Measurements from ENCODE around the gene TSHZ1. TPM values are rescaled to one million over a fixed set of nuclear protein-coding genes. Genes with fewer than 3 reads are reported as not detected.

Gene TSHZ1
- total RNA-seq, 1 donor = 13.1 TPM

DNA sequence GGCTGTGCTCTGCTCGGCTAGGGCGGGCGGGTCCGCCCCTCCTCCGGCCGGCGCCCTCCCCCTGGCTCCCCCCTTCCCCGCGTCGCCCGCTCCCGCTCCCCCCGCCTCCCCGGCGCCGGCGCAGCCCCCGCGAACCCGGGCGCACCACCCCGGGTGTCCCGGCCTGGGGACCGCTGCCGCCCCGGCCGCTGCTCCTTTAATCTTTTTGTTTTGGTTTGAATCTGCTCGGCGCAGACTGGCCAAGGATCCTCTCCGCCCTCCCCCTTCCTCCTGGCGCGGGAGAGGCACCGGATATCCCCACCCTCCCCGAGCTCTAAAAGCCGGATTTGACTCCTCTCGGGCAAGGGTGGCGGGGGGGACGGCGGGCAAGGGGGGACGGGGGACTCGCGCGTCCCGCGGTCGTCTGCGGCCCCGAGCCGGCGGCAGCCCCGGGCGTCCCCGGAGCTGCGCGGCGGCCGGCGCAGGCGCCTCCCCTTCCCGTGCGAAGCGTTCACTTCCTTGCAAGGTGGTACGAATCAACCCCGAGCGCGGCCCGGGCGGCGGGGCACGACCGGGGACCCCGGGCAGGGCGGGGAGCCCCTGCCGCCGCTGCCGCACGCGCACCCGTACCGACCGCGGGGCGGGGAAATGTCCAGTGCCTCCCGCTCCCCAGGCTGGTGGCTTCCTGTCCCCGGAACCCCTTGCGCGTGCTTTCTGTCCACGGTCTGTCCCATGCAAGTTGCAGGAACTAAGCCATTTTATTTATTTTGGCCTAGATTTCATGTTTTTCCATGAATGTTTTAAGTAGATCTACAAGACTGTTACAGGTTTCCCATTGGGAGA is 1.3 kb upstream of the TSHZ1 start, which contains the start of gene PTGR3:
PTGR3 (minus strand) TSS at position 11 of the 822 bp plus-strand sequence. CDS start 81 bp downstream, outside the sequence.
- peaks cover 51% of the 10 kb centered on the region for H3K4me1 ChIP-seq (ENCODE audit: insufficient read depth, low read length)
- no peaks in the 10 kb centered on the region for H3K9me3 ChIP-seq (ENCODE audit: low read depth, low read length)
- H3K4me3 ChIP-seq (ENCODE audit: low read length) = peak within 1 kb of the TSS; percentile 91
- H3K27me3 ChIP-seq (ENCODE audit: insufficient read depth, low read length) = peaks cover 12% of the 10 kb centered on the region

DNA sequence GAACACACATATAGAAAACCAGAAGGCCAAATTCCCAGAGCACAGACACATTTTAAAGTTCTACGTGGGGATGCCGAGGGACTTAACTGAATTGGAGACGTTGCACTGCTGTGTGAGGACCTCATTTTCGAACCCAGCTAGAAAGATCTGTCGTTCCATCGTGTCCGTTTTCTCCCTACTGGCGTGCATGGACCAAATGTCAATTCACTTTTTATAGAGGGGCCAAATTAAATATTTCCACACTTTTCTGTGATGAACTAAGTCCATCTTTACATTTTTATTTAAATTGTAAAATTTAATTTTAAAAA is 692 bp upstream of the TSHZ1 start:
- Histone ChIP-seq H3K4me3 (ENCODE audit: low read length) (peak overlapping the region; percentile 91), H3K4me1 (ENCODE audit: insufficient read depth, low read length) (peaks cover 46% of the 10 kb centered on the region), H3K27me3 (ENCODE audit: insufficient read depth, low read length) (peaks cover 11% of the 10 kb centered on the region), H3K9me3 (ENCODE audit: low read depth, low read length) (no peaks in the 10 kb centered on the region)

DNA sequence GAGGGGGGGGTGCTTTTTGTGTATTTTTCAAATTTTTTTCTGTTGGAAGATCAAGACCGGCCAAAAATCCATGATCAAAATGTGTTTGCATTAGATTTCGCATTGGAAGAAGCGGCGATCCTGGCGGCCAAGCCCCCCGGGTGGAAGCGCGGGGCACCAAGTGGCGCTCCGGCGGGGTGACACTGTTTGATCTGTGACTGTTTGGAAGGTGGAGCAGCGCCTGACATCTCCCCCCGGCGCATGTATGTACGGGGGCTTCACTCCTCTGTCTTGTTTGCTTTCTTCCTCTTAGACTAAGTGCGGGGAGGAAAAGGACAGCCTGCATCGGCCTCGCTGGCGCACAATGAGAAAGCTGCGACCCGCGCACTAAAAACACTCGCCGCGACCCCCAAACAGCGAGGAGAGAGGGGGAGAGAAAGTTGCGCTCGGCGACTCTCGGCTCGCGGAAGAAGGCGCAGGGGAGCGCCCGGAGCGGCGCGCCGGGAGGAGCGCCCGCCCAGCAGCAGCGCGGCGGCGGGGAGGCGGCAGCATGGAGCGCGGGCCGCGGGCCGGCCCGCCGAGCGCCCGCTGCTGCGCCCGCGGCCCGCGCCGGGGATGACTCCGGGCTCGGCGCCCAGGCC is 515 bp downstream of the TSHZ1 start:
- Histone ChIP-seq H3K27me3 (ENCODE audit: insufficient read depth, low read length) (no peaks in the 10 kb centered on the region), H3K4me1 (ENCODE audit: insufficient read depth, low read length) (peaks cover 45% of the 10 kb centered on the region), H3K9me3 (ENCODE audit: low read depth, low read length) (no peaks in the 10 kb centered on the region), H3K4me3 (ENCODE audit: low read length) (peak overlapping the region; percentile 91)

- Histone ChIP-seq H3K4me1 (ENCODE audit: insufficient read depth, low read length) (peaks cover 47% of the 10 kb centered on the region), H3K27me3 (ENCODE audit: insufficient read depth, low read length) (no peaks in the 10 kb centered on the region), H3K9me3 (ENCODE audit: low read depth, low read length) (no peaks in the 10 kb centered on the region), H3K4me3 (ENCODE audit: low read length) (peak overlapping the region; percentile 54)
Observed at GRCh38 chr18:75211626-75211952, 992 bp downstream of the TSHZ1 start.

- Histone ChIP-seq H3K4me1 (ENCODE audit: insufficient read depth, low read length) (peaks cover 47% of the 10 kb centered on the region), H3K4me3 (ENCODE audit: low read length) (peak overlapping the region; percentile 54), H3K27me3 (ENCODE audit: insufficient read depth, low read length) (no peaks in the 10 kb centered on the region), H3K9me3 (ENCODE audit: low read depth, low read length) (no peaks in the 10 kb centered on the region)
Observed at GRCh38 chr18:75211953-75212750, 1.6 kb downstream of the TSHZ1 start.

- peaks cover 41% of the 10 kb centered on the region for H3K4me1 ChIP-seq (ENCODE audit: insufficient read depth, low read length)
- no peaks in the 10 kb centered on the region for H3K9me3 ChIP-seq (ENCODE audit: low read depth, low read length)
- H3K4me3 ChIP-seq (ENCODE audit: low read length) = peak overlapping the region; percentile 54
- H3K27me3 ChIP-seq (ENCODE audit: insufficient read depth, low read length) = no peaks in the 10 kb centered on the region
Observed at GRCh38 chr18:75212751-75213090, 2.1 kb downstream of the TSHZ1 start.

DNA sequence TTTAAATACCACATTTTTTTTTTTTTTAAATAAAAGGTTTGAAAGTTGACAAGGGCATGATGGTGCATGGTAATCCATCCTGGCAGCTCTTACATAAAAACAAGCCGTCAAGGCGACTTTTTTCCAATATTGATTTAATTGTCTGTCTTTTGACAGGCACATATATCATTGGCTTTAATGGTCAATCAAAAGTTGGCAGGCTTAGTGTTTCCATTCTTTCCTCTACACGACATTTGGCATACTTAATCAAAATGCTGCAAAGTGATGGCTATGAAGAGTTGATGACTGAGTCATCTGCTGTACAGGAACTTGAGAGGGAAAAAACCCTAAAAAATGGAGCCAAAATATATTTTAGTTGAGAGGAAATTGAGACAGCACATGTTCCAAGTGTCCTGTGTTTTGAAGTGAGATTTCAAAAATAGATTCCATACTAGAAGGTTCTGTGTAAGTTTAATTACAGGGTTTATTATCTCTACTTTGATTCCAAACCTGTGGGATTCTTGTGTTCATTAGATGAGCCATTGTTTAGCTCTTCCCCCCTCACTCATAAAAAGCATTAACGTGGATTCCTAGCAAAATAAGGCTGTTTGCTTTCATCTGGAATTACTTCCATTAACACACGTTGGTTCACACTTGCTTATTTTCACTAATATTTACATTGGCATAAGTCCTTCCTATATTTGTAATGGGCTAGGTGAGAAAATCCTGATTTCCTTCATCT is 3.2 kb downstream of the TSHZ1 start:
- no peak overlapping the region for H3K4me3 ChIP-seq (ENCODE audit: low read length)
- no peaks in the 10 kb centered on the region for H3K9me3 ChIP-seq (ENCODE audit: low read depth, low read length)
- H3K27me3 ChIP-seq (ENCODE audit: insufficient read depth, low read length) = no peaks in the 10 kb centered on the region
- H3K4me1 ChIP-seq (ENCODE audit: insufficient read depth, low read length) = peaks cover 42% of the 10 kb centered on the region

- Histone ChIP-seq H3K4me3 (ENCODE audit: low read length) (no peak overlapping the region), H3K27me3 (ENCODE audit: insufficient read depth, low read length) (no peaks in the 10 kb centered on the region), H3K4me1 (ENCODE audit: insufficient read depth, low read length) (peaks cover 42% of the 10 kb centered on the region), H3K9me3 (ENCODE audit: low read depth, low read length) (no peaks in the 10 kb centered on the region)
Observed at GRCh38 chr18:75214332-75214690, 3.7 kb downstream of the TSHZ1 start.

GRCh38 chr18:75214766-75215510 is 4.3 kb downstream of the TSHZ1 start:
- Histone ChIP-seq H3K9me3 (ENCODE audit: low read depth, low read length) (no peaks in the 10 kb centered on the region), H3K4me1 (ENCODE audit: insufficient read depth, low read length) (peaks cover 40% of the 10 kb centered on the region), H3K4me3 (ENCODE audit: low read length) (no peak overlapping the region), H3K27me3 (ENCODE audit: insufficient read depth, low read length) (no peaks in the 10 kb centered on the region)

DNA sequence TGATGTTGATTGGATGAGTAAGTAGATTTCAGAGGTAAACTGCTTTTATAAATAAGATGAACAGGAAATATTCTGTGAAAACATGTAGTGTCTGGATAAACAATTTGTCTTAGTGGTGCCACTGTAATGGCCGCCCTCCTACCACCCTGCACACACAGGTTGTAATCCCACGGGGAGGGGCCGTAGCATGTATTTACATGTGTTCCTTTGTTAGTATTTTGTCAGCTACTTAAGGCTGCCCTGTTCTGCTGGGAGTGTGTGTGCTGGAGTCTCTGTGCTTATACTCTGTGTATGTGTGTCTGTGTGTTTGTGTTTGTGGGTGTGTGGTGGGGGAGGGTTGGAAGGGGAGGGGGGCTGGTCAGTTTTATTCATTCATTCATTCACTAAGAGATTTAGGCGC is 5.1 kb downstream of the TSHZ1 start:
- Histone ChIP-seq H3K27me3 (ENCODE audit: insufficient read depth, low read length) (no peaks in the 10 kb centered on the region), H3K9me3 (ENCODE audit: low read depth, low read length) (no peaks in the 10 kb centered on the region), H3K4me3 (ENCODE audit: low read length) (no peak overlapping the region), H3K4me1 (ENCODE audit: insufficient read depth, low read length) (peaks cover 36% of the 10 kb centered on the region)

- no peaks in the 10 kb centered on the region for H3K9me3 ChIP-seq (ENCODE audit: low read depth, low read length)
- H3K4me1 ChIP-seq (ENCODE audit: insufficient read depth, low read length) = peaks cover 36% of the 10 kb centered on the region
- H3K27me3 ChIP-seq (ENCODE audit: insufficient read depth, low read length) = no peaks in the 10 kb centered on the region
- no peak overlapping the region for H3K4me3 ChIP-seq (ENCODE audit: low read length)
Observed at GRCh38 chr18:75216212-75216910, 5.8 kb downstream of the TSHZ1 start.

- H3K4me1 ChIP-seq (ENCODE audit: insufficient read depth, low read length) = peaks cover 33% of the 10 kb centered on the region
- no peak overlapping the region for H3K4me3 ChIP-seq (ENCODE audit: low read length)
- H3K9me3 ChIP-seq (ENCODE audit: low read depth, low read length) = no peaks in the 10 kb centered on the region
- no peaks in the 10 kb centered on the region for H3K27me3 ChIP-seq (ENCODE audit: insufficient read depth, low read length)
Observed at GRCh38 chr18:75216911-75217689, 6.5 kb downstream of the TSHZ1 start.

GRCh38 chr18:75218065-75218923 is 7.7 kb downstream of the TSHZ1 start:
- H3K4me1 ChIP-seq (ENCODE audit: insufficient read depth, low read length) = peaks cover 33% of the 10 kb centered on the region
- no peaks in the 10 kb centered on the region for H3K27me3 ChIP-seq (ENCODE audit: insufficient read depth, low read length)
- H3K4me3 ChIP-seq (ENCODE audit: low read length) = no peak overlapping the region
- H3K9me3 ChIP-seq (ENCODE audit: low read depth, low read length) = no peaks in the 10 kb centered on the region
